Naive thymus-derived CD8-positive, alpha-beta T cell (primary cell): ENCODE results near the gene ZNF605. TPM values are rescaled to one million over a fixed set of nuclear protein-coding genes. Genes with fewer than 3 reads are reported as not detected.
A peak's percentile ranks its signal among the peaks of the same experiment; 100 is the strongest.
"Not testable (repeated sequence)": the region's sequence is repeated elsewhere in the genome, so short reads cannot be mapped to it uniquely, and the experiment has no call there.

Source experiments
- ATAC-seq, 2 donors: fragments of 150-1000 bp; cut with Tn5 transposase in 1 of 2; sonication (Bioruptor Pico), chemical (Tn5 transposase) in 1 of 2; 1 replicate in 1 of 2; 2 replicates in 1 of 2; pipeline ENCODE4 v1.10.0; 2021; ENCODE audit warnings: mild to moderate bottlenecking in 2 of 2, moderate library complexity in 2 of 2
- POLR2A ChIA-PET: fragments of 350-600 bp; sonication (Branson Sonifier 250); formaldehyde crosslinking; loops from one replicate; lab custom pipeline; 2021; ENCODE audit warnings: antibody characterized with exemption; lab: Charles Lee
- DNase-seq, 10 donors: peaks; one replicate each; pipeline versions ENCODE4 v3.0.0 to v3.0.0-alpha.2; 2020 to 2022
- H3K27ac Mint-ChIP-seq, 10 donors: one replicate each; pipeline ENCODE4 v1.8.0; 2020 to 2022; ENCODE audit warnings: mild to moderate bottlenecking in 10 of 10, mixed read lengths in 10 of 10, moderate library complexity in 4 of 10, inconsistent platforms in 1 of 10
- H3K27me3 Mint-ChIP-seq, 5 donors: one replicate each; pipeline ENCODE4 v1.8.0; 2021 to 2022; ENCODE audit warnings: mixed read lengths in 5 of 5
- H3K36me3 Mint-ChIP-seq, 3 donors: one replicate each; pipeline ENCODE4 v1.8.0; 2020 to 2022; ENCODE audit warnings: mixed read lengths in 3 of 3, mild to moderate bottlenecking in 2 of 3, inconsistent platforms in 1 of 3
- H3K4me1 Mint-ChIP-seq, 4 donors: one replicate each; pipeline ENCODE4 v1.8.0; 2021 to 2022; ENCODE audit warnings: mixed read lengths in 4 of 4
- H3K4me3 Mint-ChIP-seq, 10 donors: one replicate each; pipeline ENCODE4 v1.8.0; 2020 to 2022; ENCODE audit warnings: mild to moderate bottlenecking in 10 of 10, mixed read lengths in 10 of 10, moderate library complexity in 6 of 10, inconsistent platforms in 1 of 10
- H3K9me3 Mint-ChIP-seq, 9 donors: one replicate each; pipeline ENCODE4 v1.8.0; 2020 to 2022; ENCODE audit warnings: mixed read lengths in 9 of 9, mild to moderate bottlenecking in 3 of 9, inconsistent platforms in 1 of 9, moderate library complexity in 1 of 9
- polyA plus RNA-seq, 3 donors: library from polyadenylated mRNA; unstranded; fragments of 300-500 nt; fragmentation: Illumina TruSeq; gene quantifications; one replicate each; pipeline ENCODE4 v1.2.3, GENCODE V29; 2021
- total RNA-seq, 8 experiments: library from RNA in 2 of 8; stranded (reverse) in 2 of 8; gene quantifications; one replicate each; pipeline ENCODE4 v1.2.3 and lab custom pipeline; 2021 to 2026

The ZNF605 gene
- total and polyA plus RNA-seq, 5 experiments from 2014 or later: 0.46 to 18.6 (median 0.72) TPM

DNA sequence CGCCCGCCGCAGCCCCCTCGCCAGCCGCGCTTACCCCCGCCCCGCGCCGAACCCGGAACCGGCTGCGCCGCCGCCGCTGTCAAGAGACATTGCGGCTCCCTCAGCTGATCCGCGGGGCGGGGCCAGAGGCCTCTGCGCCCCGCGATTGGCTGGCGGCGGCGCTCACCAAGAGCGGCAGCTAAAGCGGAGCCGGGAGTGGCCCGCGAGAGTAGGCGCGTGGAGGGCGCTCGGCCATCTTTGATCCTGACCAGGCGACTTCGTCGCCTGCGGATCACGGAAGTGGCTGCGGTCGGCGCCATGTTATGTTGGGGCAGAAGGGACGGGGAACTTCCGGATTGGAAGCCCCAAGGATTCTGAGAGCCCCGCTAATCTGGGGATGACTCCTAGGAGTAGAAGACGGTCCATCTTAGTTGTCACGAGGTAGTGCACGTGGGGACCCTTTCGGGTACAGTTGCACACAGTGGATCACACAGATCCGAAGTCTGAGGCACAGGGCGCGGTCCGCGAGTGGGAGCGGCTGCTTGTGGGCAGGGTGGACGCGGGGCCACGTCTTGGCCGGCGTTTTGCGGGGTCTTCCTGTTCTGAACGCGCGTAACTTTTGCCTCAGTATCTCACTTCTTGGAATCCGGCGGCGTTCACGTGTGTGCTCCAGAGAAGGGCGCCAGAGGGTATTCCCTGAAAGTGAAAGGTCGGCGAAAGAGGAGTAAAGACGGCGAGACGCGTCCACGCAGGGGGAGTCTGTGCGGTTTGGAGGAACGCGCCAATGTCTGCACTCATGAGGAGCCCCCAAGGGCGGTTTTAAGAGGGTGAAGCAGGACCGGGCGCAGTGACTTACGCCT, 68.4 kb downstream of the ZNF605 start, which contains the start of gene CHFR:
Gene CHFR, minus strand, starts transcription at position 93 of the 839 bp plus-strand sequence. CDS start 277 bp downstream, outside the sequence.
- Mint-ChIP-seq H3K9me3 (peaks cover 0 to 4% (median 0%) of the 10 kb centered on the region in 9 donors), H3K36me3 (peaks cover 0 to 20% (median 11%) of the 10 kb centered on the region in 3 donors), H3K4me3 (peak within 1 kb of the TSS; percentile 97 to 99 (median 98)), H3K27ac (peak within 1 kb of the TSS; percentile 99 to 100 (median 100)), H3K4me1 (peaks cover 14 to 39% (median 29%) of the 10 kb centered on the region in 4 donors), H3K27me3 (no peaks in the 10 kb centered on the region)
- ATAC-seq (peak; percentile 96 to 97), DNase-seq (peak; percentile 88 to 97 (median 92))
- POLR2A ChIA-PET: interaction anchor here (0.5 to 2.6 kb wide), 16 partner anchors 11 to 273 kb away, joined by 3 to 41 read pairs (median 5); partner anchors contain the start of genes GOLGA3, PGAM5 and ZNF140

DNA sequence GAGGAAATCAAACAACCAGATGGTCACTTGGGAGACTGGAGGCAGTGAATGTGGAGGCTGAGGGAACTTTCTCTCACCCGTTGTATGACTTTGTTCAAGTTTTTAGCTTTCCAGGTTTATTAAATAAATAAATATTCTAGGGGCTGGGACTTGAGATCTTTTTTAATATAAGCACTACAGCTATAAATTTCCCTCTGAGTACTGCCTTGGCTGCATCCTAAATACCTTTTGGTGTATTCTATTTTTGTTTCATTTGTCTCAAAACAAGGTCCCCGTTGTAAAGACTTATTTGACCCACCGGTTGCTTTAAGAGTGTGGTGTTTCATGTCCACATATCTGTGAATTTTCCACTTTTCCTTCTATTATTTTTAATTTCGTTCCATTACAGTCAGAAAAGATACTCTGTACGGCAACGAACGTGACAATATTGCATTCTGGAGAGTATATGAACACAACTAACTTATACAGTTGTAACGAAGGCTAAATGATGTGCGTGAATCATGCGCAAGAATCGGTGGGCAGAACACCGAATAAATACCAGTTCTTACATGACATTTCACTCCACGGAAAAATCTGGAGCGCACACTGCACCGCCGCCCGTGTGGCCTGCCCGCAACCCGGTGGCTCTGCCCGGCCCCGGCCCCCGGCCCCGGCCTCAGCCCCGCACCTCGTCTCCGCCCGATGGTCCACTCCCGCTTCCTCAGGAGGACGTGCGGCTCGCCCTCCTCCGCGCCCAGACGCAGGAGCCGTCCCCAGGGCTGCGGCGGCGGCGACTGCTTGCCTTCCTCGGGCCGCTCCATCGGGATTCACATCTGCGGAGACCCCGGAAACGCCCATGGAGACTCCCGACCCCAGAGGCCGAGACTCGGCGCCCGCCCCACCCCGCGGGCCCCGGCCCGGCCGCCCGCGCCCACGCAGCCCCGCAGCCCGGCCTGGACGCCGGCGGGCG, 69.3 kb downstream of the ZNF605 start:
- Mint-ChIP-seq H3K27ac (peak overlapping the region; percentile 70 to 100 (median 100)), H3K4me1 (peaks cover 16 to 49% (median 39%) of the 10 kb centered on the region in 4 donors), H3K36me3 (peaks cover 0 to 29% (median 14%) of the 10 kb centered on the region in 3 donors), H3K9me3 (peaks cover 0 to 4% (median 0%) of the 10 kb centered on the region in 9 donors), H3K4me3 (peak overlapping the region; percentile 72 to 98 (median 88)), H3K27me3 (no peaks in the 10 kb centered on the region)
- ATAC-seq: peak in 1 of 2 donors; percentile 4
- DNase-seq: peak in 2 of 10 donors; percentile 21 to 23
- POLR2A ChIA-PET: interaction anchor here (0.5 to 2.6 kb wide), 16 partner anchors 11 to 272 kb away, joined by 3 to 41 read pairs (median 4); partner anchors contain the start of genes GOLGA3, PGAM5 and ZNF140

DNA sequence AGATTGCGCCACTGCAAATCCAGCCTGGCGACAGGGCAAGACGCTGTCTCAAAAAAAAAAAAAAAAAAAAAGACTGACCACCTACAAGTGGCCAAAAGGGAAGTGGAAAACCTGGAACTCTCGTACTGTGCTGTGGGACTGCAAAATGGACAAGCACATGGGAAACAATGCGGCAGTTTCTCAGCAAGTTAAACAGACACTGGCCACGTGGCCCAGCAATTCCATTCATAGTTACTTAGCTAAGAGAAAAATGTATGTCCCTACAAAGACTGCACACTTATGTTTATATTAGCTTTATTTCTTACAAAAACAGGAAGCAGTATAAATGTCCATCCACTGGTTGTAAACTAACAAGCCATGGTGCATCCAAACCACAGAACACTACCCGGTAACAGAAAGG, 74.3 kb downstream of the ZNF605 start:
- POLR2A ChIA-PET: interaction anchor here (0.7 to 1.3 kb wide), 5 partner anchors 9 to 53 kb away, joined by 3 to 5 read pairs (median 3); partner anchors contain the start of gene GOLGA3
- DNase-seq (no peak), ATAC-seq (no peak)
- H3K9me3 Mint-ChIP-seq: peaks cover 0 to 2% (median 0%) of the 10 kb centered on the region in 9 donors
- H3K4me1 Mint-ChIP-seq: peaks cover 5 to 48% (median 39%) of the 10 kb centered on the region in 4 donors
- H3K27me3 Mint-ChIP-seq: no peaks in the 10 kb centered on the region
- H3K4me3 Mint-ChIP-seq: peak overlapping the region in 1 of 10 donors; percentile 7
- peak overlapping the region in 4 of 10 donors; percentile 14 to 52 (median 44) for H3K27ac Mint-ChIP-seq
- peaks cover 0 to 61% (median 21%) of the 10 kb centered on the region in 3 donors for H3K36me3 Mint-ChIP-seq

DNA sequence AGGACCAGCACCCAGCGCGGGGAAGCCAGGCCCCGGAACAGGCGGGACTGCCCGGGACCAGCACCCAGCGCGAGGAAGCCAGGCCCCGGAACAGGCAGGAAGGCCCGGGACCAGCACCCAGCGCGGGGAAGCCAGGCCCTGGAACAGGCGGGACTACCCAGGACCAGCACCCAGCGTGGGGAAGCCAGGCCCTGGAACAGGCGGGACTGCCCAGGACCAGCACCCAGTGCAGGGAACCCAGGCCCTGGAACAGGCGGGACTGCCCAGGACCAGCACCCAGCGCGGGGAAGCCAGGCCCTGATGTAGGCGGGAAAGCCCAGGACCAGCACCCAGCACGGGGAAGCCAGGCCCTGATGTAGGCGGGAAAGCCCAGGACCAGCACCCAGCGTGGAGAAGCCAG, 81.5 kb downstream of the ZNF605 start:
- POLR2A ChIA-PET: interaction anchor here (2.9 to 3.3 kb wide), 2 partner anchors 12 to 41 kb away, joined by 36 to 41 read pairs; partner anchors contain the start of gene CHFR
- Mint-ChIP-seq H3K27ac (peak overlapping the region in 1 of 10 donors; percentile 82), H3K4me1 (peaks cover 9 to 33% (median 23%) of the 10 kb centered on the region in 4 donors), H3K36me3 (peaks cover 0 to 72% (median 19%) of the 10 kb centered on the region in 3 donors)
- H3K9me3 Mint-ChIP-seq, H3K27me3 Mint-ChIP-seq, DNase-seq, H3K4me3 Mint-ChIP-seq, ATAC-seq: not testable (repeated sequence)

DNA sequence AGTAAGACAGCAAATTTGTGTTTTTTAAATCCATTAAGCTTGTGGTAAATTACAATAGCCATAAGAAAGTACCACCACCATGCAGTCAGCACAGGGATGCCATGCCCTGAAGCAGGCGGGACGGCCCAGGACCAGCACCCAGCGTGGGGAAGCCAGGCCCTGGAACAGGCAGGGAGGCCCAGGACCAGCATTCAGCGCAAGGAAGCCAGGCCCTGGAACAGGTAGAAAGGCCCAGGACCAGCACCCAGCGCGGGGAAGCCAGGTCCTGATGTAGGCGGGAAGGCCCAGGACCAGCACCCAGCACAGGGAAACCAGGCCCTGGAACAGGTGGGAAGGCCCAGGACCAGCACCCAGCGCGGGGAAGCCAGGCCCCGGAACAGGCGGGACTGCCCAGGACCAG, 81.9 kb downstream of the ZNF605 start:
- ATAC-seq (no peak), DNase-seq (no peak)
- Mint-ChIP-seq H3K4me1 (peaks cover 9 to 37% (median 22%) of the 10 kb centered on the region in 4 donors), H3K27ac (peak overlapping the region; percentile 69 to 95 (median 90)), H3K9me3 (no peaks in the 10 kb centered on the region), H3K4me3 (peak overlapping the region in 8 of 10 donors; percentile 61 to 76 (median 66)), H3K27me3 (no peaks in the 10 kb centered on the region), H3K36me3 (peaks cover 0 to 72% (median 19%) of the 10 kb centered on the region in 3 donors)
- POLR2A ChIA-PET: interaction anchor here (2.0 to 3.3 kb wide), 6 partner anchors 13 to 46 kb away, joined by 7 to 41 read pairs (median 31); partner anchors contain the start of genes CHFR and GOLGA3

DNA sequence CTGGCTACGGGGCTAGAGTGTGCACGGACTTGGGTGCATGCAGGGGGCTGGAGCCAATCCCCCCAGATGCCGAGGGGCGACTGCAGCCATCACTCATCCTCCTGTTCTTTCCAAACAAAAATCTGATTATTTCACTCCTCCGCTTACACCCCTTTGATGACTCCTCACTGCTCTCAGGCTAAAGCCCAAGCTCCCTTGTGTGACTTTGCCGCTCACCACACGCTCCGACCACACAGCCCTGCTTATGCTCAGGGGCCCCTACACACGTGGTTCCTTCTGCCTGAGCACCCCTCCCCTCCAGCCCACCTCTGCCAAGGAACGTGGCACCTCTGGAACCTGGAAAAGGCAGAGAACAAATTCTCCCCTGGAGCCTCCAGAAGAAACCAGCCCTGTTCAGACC, 82.4 kb downstream of the ZNF605 start:
- Mint-ChIP-seq H3K27me3 (no peaks in the 10 kb centered on the region), H3K9me3 (no peaks in the 10 kb centered on the region)
- no peak for DNase-seq

DNA sequence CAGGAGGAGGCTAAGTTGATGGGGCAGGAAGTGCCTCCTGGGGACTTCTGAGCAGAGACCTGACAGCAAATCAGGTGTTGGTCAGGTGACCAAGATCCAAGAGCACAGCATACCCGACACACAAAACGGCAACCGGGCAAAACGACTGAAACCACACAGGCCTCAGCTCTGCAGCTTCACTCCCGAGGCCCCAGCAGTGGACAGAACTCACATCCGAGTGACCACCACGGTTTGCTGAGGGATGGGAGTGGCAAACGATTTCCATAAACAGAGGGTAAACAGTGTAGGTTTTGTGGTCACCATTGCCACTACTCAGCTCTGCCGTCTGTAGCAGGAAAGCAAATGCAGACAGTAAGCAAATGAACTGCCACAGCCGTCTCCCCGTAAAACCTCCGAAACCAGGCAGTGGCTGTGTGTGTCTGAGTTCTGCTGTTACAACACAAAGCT, 83.1 kb downstream of the ZNF605 start:
- ATAC-seq: peak; percentile 79 to 86
- Mint-ChIP-seq H3K27ac (peak overlapping the region; percentile 34 to 96 (median 95)), H3K9me3 (no peaks in the 10 kb centered on the region), H3K4me3 (peak overlapping the region; percentile 64 to 83 (median 78)), H3K36me3 (peaks cover 0 to 71% (median 20%) of the 10 kb centered on the region in 3 donors), H3K4me1 (peaks cover 9 to 43% (median 25%) of the 10 kb centered on the region in 4 donors), H3K27me3 (no peaks in the 10 kb centered on the region)
- POLR2A ChIA-PET: interaction anchor here (0.6 to 3.3 kb wide), 18 partner anchors 8 to 734 kb away, joined by 3 to 41 read pairs (median 4); partner anchors contain the start of genes CHFR and GOLGA3
- DNase-seq: peak in 8 of 10 donors; percentile 7 to 69 (median 40)

More for the DNA sequence above, 82.4 kb downstream of the ZNF605 start:
- peak overlapping the region in 8 of 10 donors; percentile 61 to 76 (median 66) for H3K4me3 Mint-ChIP-seq
- peak overlapping the region; percentile 69 to 95 (median 90) for H3K27ac Mint-ChIP-seq
- H3K36me3 Mint-ChIP-seq: peaks cover 0 to 69% (median 19%) of the 10 kb centered on the region in 3 donors
- peaks cover 9 to 38% (median 22%) of the 10 kb centered on the region in 4 donors for H3K4me1 Mint-ChIP-seq
- POLR2A ChIA-PET: interaction anchor here (0.7 to 3.3 kb wide), 14 partner anchors 7 to 82 kb away, joined by 3 to 41 read pairs (median 8); partner anchors contain the start of genes CHFR and GOLGA3
- ATAC-seq: peak in 1 of 2 donors; percentile 23

DNA sequence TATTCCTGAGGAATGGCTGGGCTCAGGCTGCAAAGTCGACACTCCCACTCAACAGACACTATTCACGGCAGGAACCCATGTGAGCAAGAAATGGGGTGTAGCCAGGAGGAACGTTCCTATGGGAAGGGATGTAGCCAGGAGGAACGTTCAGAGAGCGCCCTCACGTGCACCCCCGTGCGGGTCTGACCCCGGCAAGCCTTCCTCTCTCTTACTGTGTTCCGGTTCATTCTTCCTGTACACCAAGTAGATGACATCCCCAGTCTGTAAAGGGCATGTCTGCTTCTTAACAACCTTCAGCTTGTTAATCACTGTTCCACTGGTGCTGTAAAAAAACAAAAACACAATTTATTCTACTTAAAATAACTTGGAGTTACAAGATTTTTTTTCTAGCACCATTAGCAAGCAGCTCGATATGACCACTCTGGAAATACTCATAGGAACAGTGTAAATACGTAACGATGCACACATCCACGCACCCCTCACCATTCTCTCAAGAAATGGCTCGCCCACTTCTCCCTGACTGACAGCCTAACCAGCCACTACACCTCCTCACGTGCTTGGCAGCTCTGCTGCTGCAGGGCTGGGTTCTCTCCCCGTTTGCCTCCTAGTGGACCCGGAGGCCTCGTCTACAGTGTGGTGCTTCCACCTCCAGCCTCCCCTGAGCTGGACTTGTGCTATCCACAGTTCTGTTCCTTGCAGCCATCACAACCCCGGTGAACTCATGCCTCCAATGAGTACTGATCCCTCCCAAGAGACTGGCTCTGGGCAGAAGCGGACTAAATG, 83.8 kb downstream of the ZNF605 start:
- peak; percentile 45 to 55 for ATAC-seq
- Mint-ChIP-seq H3K27ac (peak overlapping the region; percentile 34 to 96 (median 95)), H3K27me3 (no peaks in the 10 kb centered on the region), H3K36me3 (peaks cover 0 to 68% (median 15%) of the 10 kb centered on the region in 3 donors), H3K4me3 (peak overlapping the region; percentile 64 to 83 (median 78)), H3K4me1 (peaks cover 12 to 46% (median 31%) of the 10 kb centered on the region in 4 donors), H3K9me3 (no peaks in the 10 kb centered on the region)
- DNase-seq: peak in 3 of 10 donors; percentile 17 to 38 (median 21)
- POLR2A ChIA-PET: interaction anchor here (0.6 to 3.3 kb wide), 16 partner anchors 8 to 734 kb away, joined by 3 to 41 read pairs (median 6); partner anchors contain the start of genes CHFR and GOLGA3

DNA sequence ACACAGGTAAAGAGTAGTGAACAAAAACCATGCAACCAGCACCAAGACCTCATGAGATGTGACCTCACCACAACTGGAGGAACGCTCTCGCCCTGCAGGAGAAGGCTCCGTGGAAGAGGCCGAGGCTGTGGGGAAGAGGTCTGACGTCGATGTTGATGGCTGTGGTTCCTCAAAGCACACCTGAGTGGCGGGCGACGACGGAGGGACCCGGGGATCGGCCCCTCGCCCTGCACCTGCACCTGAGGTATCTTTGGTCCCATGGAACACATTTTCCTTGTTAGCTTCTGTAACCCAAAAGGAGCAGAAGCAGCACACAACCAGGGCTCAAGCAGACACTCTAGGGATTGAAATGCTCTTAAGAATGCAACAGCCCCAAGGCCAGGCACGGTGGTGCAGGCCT, 86.6 kb downstream of the ZNF605 start:
- no peaks in the 10 kb centered on the region for H3K27me3 Mint-ChIP-seq
- H3K36me3 Mint-ChIP-seq: peaks cover 0 to 61% (median 13%) of the 10 kb centered on the region in 3 donors
- H3K9me3 Mint-ChIP-seq: no peaks in the 10 kb centered on the region
- H3K4me3 Mint-ChIP-seq: no peak overlapping the region
- H3K4me1 Mint-ChIP-seq: peaks cover 19 to 61% (median 42%) of the 10 kb centered on the region in 4 donors
- POLR2A ChIA-PET: no interaction called here
- H3K27ac Mint-ChIP-seq: peak overlapping the region in 8 of 10 donors; percentile 11 to 75 (median 30)
- DNase-seq (no peak), ATAC-seq (no peak)
